Mesenchymal stem cell (in vitro differentiated cells and primary cell): ENCODE data around the gene CELSR1.
A peak's percentile ranks its signal among the peaks of the same experiment; 100 is the strongest.
"Not testable (repeated sequence)": the region's sequence is repeated elsewhere in the genome, so short reads cannot be mapped to it uniquely, and the experiment has no call there.

Experiments
- DNase-seq: peaks from one replicate; pipeline ENCODE4 v3.0.0-alpha.2; 2013
- H2AFZ ChIP-seq: one replicate; pipeline ENCODE4 v1.6.1; 2013; ENCODE audit warnings: low read depth, mild to moderate bottlenecking, control low read depth, inconsistent platforms, low read length, moderate library complexity
- H2AK5ac ChIP-seq: 2 replicates; pipeline ENCODE4 v1.6.1; 2013; ENCODE audit warnings: low read length, moderate library complexity, mild to moderate bottlenecking, inconsistent platforms; ENCODE audit not compliant: severe bottlenecking
- H2BK120ac ChIP-seq: one replicate; pipeline ENCODE4 v1.6.1; 2013; ENCODE audit warnings: low read depth, mild to moderate bottlenecking, inconsistent platforms, low read length, moderate library complexity
- H2BK12ac ChIP-seq, 2 experiments: one replicate each; pipeline ENCODE4 v1.6.1; 2013; ENCODE audit warnings: inconsistent platforms in 2 of 2, low read length in 2 of 2, mild to moderate bottlenecking in 2 of 2, moderate library complexity in 2 of 2, control low read depth in 1 of 2
- H2BK15ac ChIP-seq: one replicate; pipeline ENCODE4 v1.6.1; 2013; ENCODE audit warnings: mild to moderate bottlenecking, low read depth, inconsistent platforms; ENCODE audit not compliant: poor library complexity, severe bottlenecking
- H2BK5ac ChIP-seq: 2 replicates; pipeline ENCODE4 v1.6.1; 2013; ENCODE audit warnings: low read depth, mild to moderate bottlenecking, low read length, control low read depth, inconsistent platforms; ENCODE audit not compliant: poor library complexity, severe bottlenecking
- H3K14ac ChIP-seq, 2 experiments: one replicate each; pipeline ENCODE4 v1.6.1; 2013; ENCODE audit warnings: inconsistent platforms in 2 of 2, low read length in 2 of 2, control low read depth in 1 of 2, mild to moderate bottlenecking in 1 of 2, moderate library complexity in 1 of 2
- H3K18ac ChIP-seq, 2 experiments: one replicate each; pipeline ENCODE4 v1.6.1; 2013; ENCODE audit warnings: inconsistent platforms in 2 of 2, low read length in 2 of 2, control low read depth in 1 of 2, low read depth in 1 of 2, mild to moderate bottlenecking in 1 of 2
- H3K23ac ChIP-seq, 2 experiments: one replicate each; pipeline ENCODE4 v1.6.1; 2013; ENCODE audit warnings: inconsistent platforms in 2 of 2, low read length in 2 of 2, mild to moderate bottlenecking in 2 of 2, moderate library complexity in 2 of 2, control low read depth in 1 of 2
- H3K27ac ChIP-seq: 2 replicates; pipeline ENCODE4 v1.5.1; 2013; ENCODE audit warnings: mild to moderate bottlenecking, moderate library complexity, low read length, control low read depth, inconsistent platforms; ENCODE audit not compliant: poor library complexity, severe bottlenecking
- H3K27me3 ChIP-seq, 2 experiments: 2 replicates each; pipeline versions ENCODE4 v1.6.1 to v1.7.0; 2013; ENCODE audit warnings: low read length in 2 of 2, mild to moderate bottlenecking in 2 of 2, moderate library complexity in 2 of 2, control low read depth in 1 of 2, inconsistent platforms in 1 of 2; ENCODE audit not compliant: control insufficient read depth in 1 of 2, insufficient read depth in 1 of 2
- H3K36me3 ChIP-seq, 2 experiments: 2 replicates each; pipeline versions ENCODE4 v1.6.1 to v1.7.0; 2013; ENCODE audit warnings: low read length in 2 of 2, control low read depth in 1 of 2, inconsistent platforms in 1 of 2, low read depth in 1 of 2, mild to moderate bottlenecking in 1 of 2; ENCODE audit not compliant: insufficient read depth in 2 of 2, control insufficient read depth in 1 of 2
- H3K4ac ChIP-seq, 2 experiments: one replicate each; pipeline ENCODE4 v1.6.1; 2013; ENCODE audit warnings: inconsistent platforms in 2 of 2, low read length in 2 of 2, mild to moderate bottlenecking in 2 of 2, moderate library complexity in 2 of 2, control low read depth in 1 of 2, low read depth in 1 of 2
- H3K4me1 ChIP-seq: 2 replicates; pipeline ENCODE4 v1.6.1; 2013; ENCODE audit warnings: low read depth, low read length, control low read depth; ENCODE audit not compliant: control insufficient read depth, insufficient read depth
- H3K4me2 ChIP-seq: 2 replicates; pipeline ENCODE4 v1.6.1; 2013; ENCODE audit warnings: low read length, mild to moderate bottlenecking, inconsistent platforms; ENCODE audit not compliant: poor library complexity, severe bottlenecking
- H3K4me3 ChIP-seq, 2 experiments: 2 replicates each; pipeline versions ENCODE4 v1.5.1 to v1.7.0; 2013; ENCODE audit warnings: low read length in 2 of 2, mild to moderate bottlenecking in 2 of 2, control low read depth in 1 of 2, low read depth in 1 of 2; ENCODE audit not compliant: insufficient read depth in 1 of 2
- H3K79me1 ChIP-seq: replicated peaks from 2 replicates; pipeline ENCODE4 v1.6.1; 2013; ENCODE audit warnings: mild to moderate bottlenecking, control low read depth, low read length, inconsistent platforms; ENCODE audit not compliant: poor library complexity, severe bottlenecking
- H3K9ac ChIP-seq: 2 replicates; pipeline ENCODE4 v1.7.0; 2013; ENCODE audit warnings: mild to moderate bottlenecking, low read length, moderate library complexity
- H3K9me3 ChIP-seq: 2 replicates; pipeline ENCODE4 v1.7.0; 2013; ENCODE audit warnings: mild to moderate bottlenecking, low read length; ENCODE audit not compliant: control insufficient read depth
- H4K8ac ChIP-seq: one replicate; pipeline ENCODE4 v1.6.1; 2013; ENCODE audit warnings: inconsistent platforms, mild to moderate bottlenecking, low read length, moderate library complexity
- H4K91ac ChIP-seq: one replicate; pipeline ENCODE4 v1.6.1; 2013; ENCODE audit warnings: mild to moderate bottlenecking, low read length, inconsistent platforms
- WGBS: methylation state at CpG from one replicate; pipeline ENCODE4 v1.1.7; 2013; ENCODE audit warnings: mixed read lengths; 5-methylcytosine and 5-hydroxymethylcytosine counted together

The CELSR1 gene

GRCh38 chr22:46403880-46404279 lies 133.5 kb downstream of the CELSR1 start:
- DNase-seq, H4K91ac ChIP-seq, H2BK120ac ChIP-seq, H2BK5ac ChIP-seq, H3K4me2 ChIP-seq, H3K14ac ChIP-seq, H3K4ac ChIP-seq, H2AK5ac ChIP-seq, H3K27ac ChIP-seq, H3K18ac ChIP-seq, H2AFZ ChIP-seq, H3K4me3 ChIP-seq, H2BK15ac ChIP-seq, H3K79me1 ChIP-seq, H3K9ac ChIP-seq, H3K9me3 ChIP-seq, H3K23ac ChIP-seq, H4K8ac ChIP-seq, H2BK12ac ChIP-seq, H3K4me1 ChIP-seq: not testable (repeated sequence)
- WGBS, result 90% methylated on average over 6 of the region's 7 CpGs
- Histone ChIP-seq H3K36me3 (peaks cover 0 to 22% of the 10 kb centered on the region in 2 experiments), H3K27me3 (peaks cover 0 to 25% of the 10 kb centered on the region in 2 experiments)

DNA sequence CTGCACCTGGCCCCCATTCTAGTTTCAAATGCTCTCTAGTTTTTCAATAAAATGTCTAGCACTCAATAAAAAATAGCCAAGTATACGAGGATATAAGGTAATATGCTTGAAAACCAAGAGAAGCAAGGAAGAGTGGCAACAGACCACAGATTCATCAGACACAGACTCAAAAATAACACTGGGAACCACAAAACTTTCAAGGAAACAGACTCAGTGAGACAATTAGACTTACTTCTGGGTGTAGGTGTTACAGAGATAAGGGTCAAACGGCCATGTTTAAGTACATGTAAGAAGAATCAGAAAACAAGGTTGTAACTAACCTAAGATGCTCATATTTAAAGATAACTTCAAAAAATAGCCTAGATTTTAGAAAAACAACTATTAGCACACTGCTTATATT lies 134.9 kb downstream of the CELSR1 start:
- Histone ChIP-seq H3K79me1 (no peaks in the 10 kb centered on the region), H3K27ac (no peak overlapping the region), H3K4ac (no peak overlapping the region), H2AFZ (no peak overlapping the region), H2BK12ac (no peak overlapping the region), H2AK5ac (no peak overlapping the region), H3K9ac (no peak overlapping the region), H3K9me3 (no peaks in the 10 kb centered on the region), H3K23ac (no peak overlapping the region), H3K14ac (no peak overlapping the region), H4K91ac (no peak overlapping the region), H2BK15ac (no peak overlapping the region), H3K18ac (no peak overlapping the region), H3K4me3 (no peak overlapping the region), H4K8ac (no peak overlapping the region), H3K36me3 (peaks cover 0 to 28% of the 10 kb centered on the region in 2 experiments), H3K27me3 (peaks cover 0 to 34% of the 10 kb centered on the region in 2 experiments), H2BK5ac (no peak overlapping the region), H2BK120ac (no peak overlapping the region), H3K4me1 (peaks cover 2% of the 10 kb centered on the region), H3K4me2 (no peak overlapping the region)
- WGBS, result no CpG with 5 or more reads among the region's 2 CpGs
- DNase-seq, result no peak

GRCh38 chr22:46401370-46401769 lies 136.1 kb downstream of the CELSR1 start:
- Histone ChIP-seq H3K4me3 (peak overlapping the region in 1 of 2 experiments; percentile 20), H3K9ac (no peak overlapping the region), H3K4me2 (no peak overlapping the region), H2BK12ac (no peak overlapping the region), H2BK5ac (no peak overlapping the region), H4K8ac (no peak overlapping the region), H2AK5ac (no peak overlapping the region), H3K27me3 (peaks cover 0 to 25% of the 10 kb centered on the region in 2 experiments), H3K14ac (no peak overlapping the region), H2AFZ (no peak overlapping the region), H2BK15ac (no peak overlapping the region), H3K23ac (no peak overlapping the region), H3K9me3 (no peaks in the 10 kb centered on the region), H3K18ac (no peak overlapping the region), H4K91ac (no peak overlapping the region), H3K27ac (no peak overlapping the region), H3K4ac (no peak overlapping the region), H2BK120ac (no peak overlapping the region), H3K79me1 (no peaks in the 10 kb centered on the region), H3K36me3 (peaks cover 0 to 30% of the 10 kb centered on the region in 2 experiments), H3K4me1 (peaks cover 2% of the 10 kb centered on the region)
- WGBS, result 91% methylated on average over 10 of the region's 10 CpGs
- no peak for DNase-seq

GRCh38 chr22:46399251-46400024 lies 138.0 kb downstream of the CELSR1 start:
- no peaks in the 10 kb centered on the region for H3K9me3 ChIP-seq

More at GRCh38 chr22:46399251-46400024, 138.0 kb downstream of the CELSR1 start:
- H3K4me2 ChIP-seq, result no peak overlapping the region
- peaks cover 0 to 46% of the 10 kb centered on the region in 2 experiments for H3K36me3 ChIP-seq
- H3K4me3 ChIP-seq, result no peak overlapping the region
- no peak overlapping the region for H2BK15ac ChIP-seq
- H2AK5ac ChIP-seq, result no peak overlapping the region
- H3K4ac ChIP-seq, result no peak overlapping the region
- no peak overlapping the region for H3K9ac ChIP-seq
- WGBS, result 90% methylated on average over 16 of the region's 16 CpGs
- no peak overlapping the region for H3K23ac ChIP-seq
- no peak overlapping the region for H3K14ac ChIP-seq
- H2BK120ac ChIP-seq, result no peak overlapping the region
- no peak overlapping the region for H3K18ac ChIP-seq
- no peak overlapping the region for H4K91ac ChIP-seq
- no peak for DNase-seq
- H2BK12ac ChIP-seq, result no peak overlapping the region
- no peaks in the 10 kb centered on the region for H3K79me1 ChIP-seq
- no peak overlapping the region for H2BK5ac ChIP-seq
- H3K4me1 ChIP-seq, result peaks cover 2% of the 10 kb centered on the region
- no peak overlapping the region for H4K8ac ChIP-seq
- H3K27ac ChIP-seq, result no peak overlapping the region
- H3K27me3 ChIP-seq, result peaks cover 0 to 25% of the 10 kb centered on the region in 2 experiments
- H2AFZ ChIP-seq, result no peak overlapping the region
